NCI-H2081 (cell line): ENCODE results near the gene FRMD4B.

ENCODE experiments used
- DNase-seq, 2 experiments: peaks; one replicate each; lab custom pipeline; 2025; lab: John Stamatoyannopoulos, UW

FRMD4B gene

DNA sequence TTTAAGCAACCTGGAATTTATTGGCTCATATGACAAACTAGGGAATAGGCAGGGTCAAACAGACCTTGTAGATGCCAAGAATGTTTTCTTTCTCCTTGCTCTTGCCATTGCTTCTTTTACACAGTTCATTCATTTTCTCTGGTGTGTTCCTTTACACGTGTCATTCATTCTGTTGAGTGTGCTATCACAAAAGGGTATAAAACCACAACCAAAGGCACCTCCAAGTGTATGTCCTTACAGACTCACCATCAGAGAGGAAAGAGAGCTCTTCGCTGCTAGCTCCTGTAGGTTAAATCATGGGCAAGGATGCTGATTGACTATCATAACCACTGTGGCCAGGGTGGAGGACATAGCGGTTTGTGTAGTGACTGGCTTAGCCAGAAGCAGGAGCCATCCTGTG lies 19.2 kb upstream of the FRMD4B start:
- no peak for DNase-seq

DNA sequence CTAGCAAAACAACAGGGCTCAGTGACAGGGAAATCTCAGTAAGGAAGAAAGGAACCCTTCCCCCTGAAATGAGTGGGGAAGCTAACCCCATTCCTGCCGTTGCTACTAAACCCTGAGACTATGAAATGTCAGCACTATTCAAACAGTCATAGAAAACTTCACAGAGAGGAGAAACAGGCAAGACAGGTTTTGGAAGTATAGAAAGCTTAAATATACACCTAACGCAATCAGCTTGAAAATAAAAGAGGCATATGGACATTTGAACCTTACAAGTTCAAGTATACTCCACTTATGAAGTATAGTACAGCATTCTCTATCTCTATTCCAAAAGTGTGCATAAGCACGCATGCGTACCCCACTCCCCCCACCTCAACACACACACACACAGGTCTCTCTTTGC lies 17.6 kb upstream of the FRMD4B start:
- DNase-seq = no peak

DNA sequence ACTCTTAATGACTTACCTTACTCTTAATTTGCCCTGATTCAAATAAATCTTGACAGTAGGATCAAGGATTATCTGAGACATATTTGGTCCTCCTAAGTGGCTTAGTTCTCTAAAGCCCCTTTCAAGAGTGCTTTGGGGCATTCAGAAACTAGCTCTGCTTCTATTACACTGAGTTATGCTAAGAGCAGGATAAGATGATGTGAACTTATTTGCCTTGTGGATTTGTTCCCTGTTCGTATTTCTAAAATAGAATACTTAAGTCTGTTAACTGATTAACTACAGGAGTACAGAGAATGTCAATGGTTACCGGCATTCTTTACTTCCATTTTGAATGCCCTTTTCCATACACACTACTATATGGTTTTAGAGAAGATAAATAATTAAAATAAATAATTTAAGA lies 14.8 kb upstream of the FRMD4B start:
- DNase-seq = no peak

DNA sequence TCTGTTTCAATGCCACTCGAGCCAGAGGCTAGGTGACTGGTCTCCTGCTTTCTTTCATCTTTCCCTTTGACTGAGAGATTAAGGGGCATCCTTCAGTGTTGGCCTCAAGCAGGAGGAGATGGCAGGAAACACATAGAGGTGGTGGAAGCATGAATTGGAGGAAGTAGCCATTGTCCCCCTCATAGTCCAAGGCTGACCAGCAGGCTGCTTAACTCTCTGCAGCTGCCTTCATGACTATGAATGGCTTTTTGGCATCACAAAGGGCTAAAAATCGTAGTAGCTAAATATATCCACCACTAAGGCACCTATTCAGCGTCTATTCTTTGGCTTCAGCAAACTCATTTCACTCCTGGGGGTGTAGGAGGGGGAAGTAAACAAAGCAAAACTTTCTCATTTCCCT lies 7.0 kb upstream of the FRMD4B start:
- no peak for DNase-seq

DNA sequence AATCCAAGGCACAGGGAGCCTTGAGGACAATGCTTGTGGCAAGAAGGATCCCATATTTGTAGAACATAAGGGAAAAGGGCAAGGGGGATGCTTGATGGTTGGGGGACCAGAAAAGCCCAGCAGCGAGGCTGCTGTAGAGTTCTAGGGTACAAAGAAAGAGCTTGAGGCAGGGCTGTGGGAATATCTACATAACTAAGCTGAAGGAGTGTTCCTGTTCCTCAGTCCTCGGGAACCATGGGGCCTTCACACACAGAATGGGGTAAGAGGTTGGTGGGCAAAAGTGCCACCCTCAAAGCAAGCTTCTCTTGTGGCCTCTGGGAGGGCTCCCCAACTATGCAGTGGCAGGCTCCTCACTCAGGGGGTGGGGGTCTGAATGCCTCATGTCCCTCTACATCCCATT lies 6.5 kb upstream of the FRMD4B start:
- no peak for DNase-seq

DNA sequence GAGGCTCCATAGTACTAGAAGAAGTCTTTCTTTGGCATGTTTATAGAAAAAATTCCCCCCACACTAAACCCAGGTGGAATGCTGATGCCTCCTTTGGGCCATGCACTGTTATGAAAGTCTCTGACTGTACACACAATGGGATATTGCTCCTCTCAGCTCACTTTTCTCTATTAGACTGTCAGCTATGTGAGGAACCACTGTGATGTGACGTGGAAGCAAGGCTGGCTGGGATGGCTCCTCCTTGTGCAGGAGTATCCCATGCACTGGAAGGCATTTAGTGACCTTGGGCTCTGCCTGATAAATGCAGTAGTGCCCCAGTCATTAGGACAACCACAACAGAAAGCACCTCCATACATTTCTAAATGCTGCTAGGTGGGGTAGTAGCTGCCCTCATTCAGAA lies 5.7 kb upstream of the FRMD4B start:
- no peak for DNase-seq

DNA sequence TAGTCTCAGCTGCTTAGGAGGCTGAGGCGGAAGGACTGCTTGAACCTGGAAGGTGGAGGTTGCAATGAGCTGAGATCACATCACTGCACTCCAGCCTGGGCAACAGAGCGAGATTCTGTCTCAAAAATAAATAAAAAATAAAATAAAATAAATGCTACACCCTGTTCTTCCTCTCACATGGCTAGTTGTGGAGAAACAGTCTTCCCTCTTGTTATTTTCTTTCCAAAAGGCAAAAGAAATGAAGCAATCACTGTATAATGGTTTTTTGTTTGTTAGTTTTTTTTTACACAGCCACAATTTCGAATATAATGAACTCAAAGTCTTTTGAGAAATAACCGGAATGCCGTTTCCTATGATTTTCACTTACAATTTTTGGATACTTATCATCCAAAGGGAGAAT lies 4.9 kb upstream of the FRMD4B start:
- DNase-seq = no peak

DNA sequence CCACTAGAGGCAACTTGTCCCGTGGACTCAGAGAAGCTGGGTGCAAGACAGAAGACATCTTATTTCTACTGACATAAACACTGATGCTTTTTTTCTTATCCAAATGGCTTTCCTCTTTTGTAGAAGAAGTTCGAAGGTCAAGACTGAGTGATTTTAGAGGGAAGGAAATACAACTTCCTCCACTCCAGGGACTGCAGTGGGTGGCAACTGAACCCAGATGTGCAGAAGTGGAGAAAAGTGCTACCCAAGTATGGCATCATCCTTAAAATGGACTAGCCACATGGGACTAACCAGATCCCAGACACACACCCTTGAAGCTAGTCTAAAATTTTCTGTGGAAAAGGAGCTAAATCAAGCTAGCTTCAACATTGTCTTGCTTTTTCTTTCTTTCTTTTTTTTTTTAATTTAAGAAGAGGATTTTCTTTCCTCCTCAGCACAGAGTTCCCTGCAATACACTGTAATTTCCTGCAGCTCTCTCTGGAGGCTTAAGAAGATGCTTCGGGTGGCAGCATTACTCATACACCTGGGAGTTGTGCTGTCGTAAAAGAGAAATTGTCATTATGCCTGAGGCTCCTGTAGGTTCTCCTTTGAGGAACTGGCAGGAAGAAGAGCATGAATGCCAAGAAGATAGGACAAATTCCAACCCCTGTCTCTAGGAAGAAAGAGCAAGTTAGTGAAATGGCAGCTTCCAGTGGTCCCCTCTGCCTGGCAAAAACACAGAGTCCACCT lies 3.8 kb upstream of the FRMD4B start:
- no peak for DNase-seq

DNA sequence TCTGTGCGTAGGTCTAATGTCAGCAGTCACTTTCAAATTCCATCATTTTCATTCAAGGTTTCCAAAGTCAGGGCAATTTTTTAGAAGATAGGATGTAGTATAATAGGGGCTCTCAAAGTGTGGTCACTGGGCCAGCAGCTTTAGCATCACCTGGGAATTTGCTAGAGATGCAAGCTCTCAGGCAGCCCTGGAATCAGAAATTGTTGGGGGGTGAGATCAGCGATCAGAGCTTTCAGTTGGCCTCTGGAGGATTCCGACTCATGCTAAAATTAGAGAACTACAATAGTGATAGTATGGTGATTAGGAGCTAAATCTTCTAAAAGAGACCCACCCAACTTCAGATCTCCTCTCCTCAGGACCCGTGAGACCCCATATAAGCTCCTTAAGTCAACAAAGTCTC lies 2.4 kb upstream of the FRMD4B start:
- DNase-seq = no peak

DNA sequence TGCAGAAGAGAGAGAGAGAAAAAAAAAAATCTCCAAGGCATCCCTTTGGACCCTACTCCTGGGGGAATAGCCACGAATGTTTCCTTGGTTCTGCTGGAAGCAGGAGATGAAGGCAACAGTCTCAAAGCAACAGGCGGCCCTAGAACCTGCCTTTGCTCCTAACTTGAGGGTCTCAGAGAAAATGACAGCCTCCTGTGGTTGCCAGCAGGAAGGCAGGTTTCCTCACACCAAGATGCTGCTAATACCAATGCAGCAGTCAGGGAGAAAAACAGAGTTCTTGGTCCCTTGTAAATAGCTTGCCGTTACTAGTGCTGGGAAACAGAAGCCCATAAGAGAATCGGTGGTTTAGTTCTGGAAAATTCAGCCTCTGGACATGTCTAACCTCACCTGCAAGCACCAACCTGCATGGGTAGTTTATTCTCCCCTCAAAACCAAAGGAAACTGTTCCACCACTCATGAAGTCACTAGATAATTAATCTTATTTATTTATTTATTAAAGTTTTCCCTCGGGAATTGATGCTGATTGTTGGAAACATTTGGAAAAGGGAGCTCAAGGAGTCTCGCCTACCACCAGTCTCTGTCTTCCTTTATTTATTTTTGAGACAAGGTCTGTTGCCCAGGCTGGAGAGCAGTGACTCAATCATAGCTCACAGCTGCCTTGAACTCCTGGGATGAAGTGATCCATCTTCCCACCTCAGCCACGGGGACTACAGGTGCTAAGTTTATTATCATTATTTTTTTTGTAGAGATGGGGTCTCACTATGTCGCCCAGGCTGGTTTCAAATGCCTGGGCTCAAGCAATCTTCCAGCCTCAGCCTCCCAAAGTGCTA lies 883 bp upstream of the FRMD4B start:
- no peak for DNase-seq

DNA sequence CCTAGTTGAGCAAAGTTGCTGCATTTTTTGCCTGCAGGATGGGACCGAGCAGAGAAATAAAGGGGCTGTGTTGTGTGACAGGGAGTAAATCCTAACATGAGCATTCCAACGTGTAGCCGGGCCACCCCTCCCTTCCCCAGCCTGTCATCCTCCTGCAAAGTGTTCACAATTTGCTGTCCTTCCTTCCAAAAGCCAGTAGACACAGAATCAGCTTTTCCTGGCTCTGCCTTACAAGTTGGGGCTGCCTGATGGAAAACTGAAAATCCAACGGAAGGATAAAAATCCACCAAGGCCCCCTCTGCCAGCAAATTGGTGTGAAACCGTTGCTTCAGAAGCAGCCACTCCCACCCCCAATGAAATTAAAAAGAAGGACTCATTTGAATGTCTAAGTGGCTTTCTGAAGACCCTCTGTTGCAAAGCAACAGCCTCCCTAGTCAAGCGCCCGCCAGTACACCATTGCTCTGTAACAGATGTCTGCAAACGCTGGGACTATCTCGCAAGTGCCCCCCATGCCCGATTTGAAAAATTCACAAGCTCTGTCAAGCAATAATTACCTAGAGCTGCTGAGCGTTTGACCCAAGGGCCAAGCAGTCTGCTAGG lies 665 bp downstream of the FRMD4B start:
- DNase-seq = no peak

DNA sequence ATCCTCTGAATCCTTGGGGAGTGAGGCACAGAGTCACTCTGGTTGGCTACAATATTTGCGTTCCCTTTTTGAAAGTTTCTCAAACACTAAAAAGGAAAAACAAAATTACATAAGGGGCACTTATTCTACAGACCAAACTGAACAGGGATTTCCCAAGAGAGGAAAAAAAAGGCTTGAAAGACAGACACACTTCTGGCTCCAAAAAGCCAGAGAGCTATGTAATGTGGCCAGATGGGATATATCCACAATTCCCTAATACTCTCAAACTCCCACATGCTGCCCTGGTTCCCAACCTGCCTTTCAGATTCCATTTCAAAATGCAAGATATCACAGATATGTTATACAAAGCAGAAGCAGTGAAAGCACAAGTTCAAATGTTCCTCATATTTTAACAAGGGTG lies 1.6 kb downstream of the FRMD4B start:
- no peak for DNase-seq

DNA sequence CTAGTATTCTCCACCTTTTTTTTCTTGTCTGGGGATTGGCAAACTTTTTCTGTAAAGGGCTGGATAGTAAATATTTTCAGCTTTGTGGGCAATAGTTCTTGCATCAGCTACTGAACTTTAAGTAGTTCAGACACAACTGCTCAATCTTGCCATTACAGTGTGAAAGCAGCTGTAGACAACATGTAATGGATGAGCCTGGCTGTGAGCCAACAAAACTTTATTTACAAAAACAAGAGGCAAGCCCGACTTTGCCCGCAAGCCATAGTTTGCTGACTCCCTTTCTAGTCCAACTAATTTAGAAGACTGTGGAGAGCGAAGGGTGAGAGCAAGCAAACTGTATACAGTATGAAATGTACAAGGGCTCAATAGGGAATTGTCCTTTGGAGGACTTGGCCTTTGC lies 6.2 kb downstream of the FRMD4B start:
- no peak for DNase-seq

DNA sequence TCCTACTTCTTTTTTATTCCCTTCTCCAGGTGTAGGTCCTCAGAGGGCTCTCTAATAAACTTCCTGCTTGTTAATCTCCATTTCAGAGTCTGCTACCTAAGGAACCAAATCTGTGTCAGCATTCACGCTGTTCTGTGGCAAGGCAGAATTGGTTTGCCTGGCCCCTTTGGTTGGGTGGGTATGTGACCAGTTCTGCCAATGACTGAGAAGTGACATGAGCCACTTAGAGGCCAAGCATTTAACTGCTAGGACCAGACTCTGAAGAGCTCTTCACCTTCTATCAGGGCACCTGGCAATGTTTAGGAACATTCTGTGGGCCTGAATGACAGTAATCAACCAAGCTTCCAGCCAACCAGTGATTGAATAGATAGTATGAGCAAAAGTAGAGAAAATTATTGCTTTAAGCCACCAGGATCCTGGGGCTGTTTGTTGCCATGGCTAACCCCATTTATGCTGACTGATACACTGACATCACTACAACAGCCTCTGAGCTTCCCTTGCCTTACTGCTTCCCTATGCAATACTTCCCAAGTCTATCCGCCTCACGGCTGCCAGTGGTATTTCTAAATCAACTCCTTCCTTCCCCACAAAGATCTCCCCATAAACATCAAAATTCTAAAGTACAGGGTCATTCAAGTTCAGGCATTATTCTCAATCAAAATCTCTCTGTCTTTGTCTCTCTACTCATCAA lies 7.6 kb downstream of the FRMD4B start:
- DNase-seq = no peak

DNA sequence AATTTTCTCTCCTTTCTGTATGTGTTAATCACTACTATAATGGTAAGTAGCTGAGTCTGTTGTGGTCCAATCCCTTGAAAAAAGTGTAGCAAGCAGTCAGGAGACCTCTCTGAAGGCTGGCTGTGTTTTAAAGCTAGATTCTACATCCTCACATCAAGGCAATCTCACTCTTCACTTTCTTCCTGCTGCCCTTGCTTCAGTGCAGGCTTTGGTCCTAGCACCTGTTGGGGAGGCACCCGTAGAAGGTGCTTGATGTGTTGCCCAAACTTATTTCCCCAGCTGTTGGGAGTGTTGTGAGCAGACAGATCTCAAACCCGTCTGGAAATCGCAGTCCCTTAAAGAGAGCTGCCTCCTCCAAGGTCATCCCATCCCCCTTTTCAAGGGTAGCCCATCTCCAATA lies 8.6 kb downstream of the FRMD4B start:
- DNase-seq = no peak

DNA sequence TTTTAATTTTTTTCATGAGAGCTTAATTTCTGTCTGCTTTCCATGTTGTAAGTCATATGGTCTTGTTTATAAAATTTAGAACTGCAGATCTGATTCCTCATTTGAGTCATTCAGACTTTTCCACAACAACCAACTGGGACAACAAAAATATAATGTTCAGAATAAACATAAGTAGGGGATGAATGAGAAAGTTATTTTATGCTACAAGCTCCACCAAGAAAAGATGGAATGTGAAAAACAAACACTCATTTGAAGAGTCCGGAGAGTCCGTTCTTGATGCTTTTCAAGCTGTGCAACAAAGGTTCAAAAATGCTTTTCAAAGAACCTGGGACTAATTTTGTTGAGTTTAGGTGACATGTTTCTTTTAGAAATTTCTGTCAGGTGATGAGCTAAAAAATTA lies 9.2 kb downstream of the FRMD4B start:
- no peak for DNase-seq

DNA sequence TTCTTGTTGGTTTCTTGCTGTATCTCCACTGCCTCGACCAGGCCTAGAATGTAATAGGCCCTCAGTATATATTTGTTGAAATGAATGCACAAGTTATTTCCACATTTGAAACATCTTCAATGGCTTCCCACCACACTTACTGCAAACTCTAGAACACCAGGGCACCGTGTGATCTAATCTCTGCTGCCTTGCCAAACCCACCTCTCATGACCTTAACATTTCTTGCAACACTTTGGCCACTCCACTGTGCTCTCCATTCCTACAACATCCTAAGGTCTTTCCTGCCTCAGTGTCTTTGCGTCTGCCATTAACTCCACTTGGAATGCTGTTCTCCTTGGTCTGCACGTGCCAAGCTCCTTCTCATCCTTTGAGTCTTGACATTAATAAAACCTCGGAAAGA lies 14.1 kb downstream of the FRMD4B start:
- DNase-seq = no peak

DNA sequence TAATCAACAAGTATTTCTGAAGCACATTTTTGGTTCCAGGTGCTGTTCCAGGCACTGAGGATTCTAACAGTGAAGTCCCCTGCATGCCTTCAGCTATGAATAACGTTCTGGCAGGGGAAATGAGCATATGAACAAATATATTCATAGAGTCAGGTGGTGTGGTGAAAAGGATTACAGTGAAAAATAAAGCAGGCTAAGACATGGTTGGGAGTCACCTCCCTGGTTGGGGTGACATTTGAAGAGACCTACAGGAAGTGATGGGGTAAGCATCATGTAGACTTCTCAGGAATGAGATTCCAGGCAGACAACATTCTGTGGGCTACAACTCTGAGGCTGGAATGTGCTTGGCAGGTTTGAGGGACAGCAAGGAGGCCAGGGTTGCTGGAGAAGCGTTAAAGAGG lies 15.0 kb downstream of the FRMD4B start:
- no peak for DNase-seq

DNA sequence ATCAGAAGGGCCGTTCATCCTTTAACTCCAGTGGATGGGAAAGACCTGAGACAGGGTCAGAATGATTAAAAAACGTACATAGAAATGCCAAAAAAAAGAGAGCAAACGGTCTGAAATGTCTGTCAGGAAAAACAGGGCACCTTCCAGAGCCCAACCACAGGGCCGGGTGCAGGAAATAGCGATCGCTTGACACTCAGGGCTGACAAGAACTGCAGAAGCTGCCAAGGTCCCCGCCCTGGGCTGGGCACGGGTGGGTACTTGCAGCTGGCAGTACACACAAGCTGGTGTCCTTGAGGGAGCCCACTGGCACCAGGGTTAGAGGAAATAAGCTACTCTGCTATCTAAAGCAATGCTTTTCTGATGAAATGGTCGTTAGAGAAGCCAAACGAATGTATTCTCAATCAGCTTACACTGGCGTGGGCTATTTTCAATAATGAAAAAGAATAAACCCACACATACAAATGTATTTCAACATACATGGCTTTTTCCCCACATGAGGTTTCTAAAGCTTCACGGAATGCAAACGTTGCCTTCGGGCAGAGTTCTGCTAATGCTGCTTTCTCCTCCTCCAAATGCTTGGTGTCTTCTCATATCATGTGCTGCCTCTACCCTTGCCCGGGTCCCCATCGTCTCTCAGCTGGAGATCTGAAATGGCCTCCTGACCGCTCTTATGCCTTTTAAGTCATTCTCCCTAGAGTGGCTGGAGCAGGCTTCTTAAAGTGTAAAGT lies 15.6 kb downstream of the FRMD4B start:
- DNase-seq = peak in 1 of 2 experiments; percentile 1

DNA sequence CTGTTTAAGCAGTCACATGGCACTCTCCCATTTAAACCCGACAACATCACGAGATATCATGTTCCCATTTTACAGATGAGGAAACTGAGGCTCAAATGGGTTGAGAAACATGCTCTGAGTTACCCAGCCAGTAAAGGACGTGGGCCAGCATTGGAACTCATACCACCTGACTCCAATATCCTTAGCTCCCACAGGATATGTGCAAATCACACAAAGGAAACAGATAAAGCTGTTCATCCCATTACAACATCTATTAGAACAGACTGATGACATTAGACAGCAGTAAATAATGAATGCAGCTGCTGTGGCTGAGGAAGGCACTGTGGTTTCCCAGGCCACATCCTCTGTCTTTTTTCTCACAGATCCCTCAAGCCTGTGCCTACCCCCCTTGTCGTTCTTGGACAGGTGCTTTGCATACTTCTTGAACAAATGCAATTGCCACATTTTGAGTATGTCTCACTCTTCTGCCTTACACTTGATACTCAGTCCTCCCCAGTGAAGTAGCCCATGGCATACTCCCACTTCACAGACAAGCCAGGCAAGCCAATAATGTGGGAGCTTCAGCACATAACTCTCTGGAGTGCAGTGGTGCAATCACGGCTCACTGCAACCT lies 17.7 kb downstream of the FRMD4B start:
- DNase-seq = no peak

DNA sequence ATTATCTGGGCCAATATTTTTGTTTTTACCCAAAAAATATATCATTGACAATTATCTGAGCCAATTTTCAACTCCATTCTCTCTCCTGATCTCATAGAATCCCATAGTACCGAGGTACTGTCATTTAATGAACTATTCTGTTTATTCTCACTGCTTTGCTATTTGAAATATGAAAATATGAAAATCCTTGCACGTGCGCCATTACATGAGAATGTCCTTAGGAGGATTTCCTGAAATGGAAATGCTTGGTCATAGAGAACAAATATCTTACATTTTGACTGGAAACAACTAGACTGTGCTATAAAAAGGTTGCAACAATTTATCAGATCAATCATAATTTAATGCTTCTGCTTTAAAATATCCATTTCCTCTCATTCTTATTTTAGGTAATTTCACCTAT lies 18.3 kb downstream of the FRMD4B start:
- no peak for DNase-seq

DNA sequence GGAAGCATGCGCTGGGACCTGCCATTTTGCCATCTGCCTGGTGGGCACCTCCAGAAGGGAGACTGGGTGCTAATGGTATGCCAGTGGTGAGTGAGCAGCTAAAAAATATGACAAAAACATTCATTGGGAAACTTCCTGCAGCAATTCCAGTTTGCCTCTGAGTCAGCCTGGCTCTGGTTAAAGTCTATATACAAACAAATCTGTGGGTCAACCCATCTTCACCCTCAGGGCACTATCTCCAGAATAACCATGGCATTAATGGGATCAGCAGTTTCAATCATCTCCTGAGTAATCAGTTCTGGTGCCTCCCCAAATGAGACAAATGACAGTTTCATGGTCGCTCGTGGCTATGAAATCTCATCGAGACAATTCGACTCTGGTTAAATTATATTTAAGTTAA lies 21.5 kb downstream of the FRMD4B start:
- no peak for DNase-seq
